Fibroblast of lung (primary cell): ENCODE results near the gene HAUS7.
A peak's percentile ranks its signal among the peaks of the same experiment; 100 is the strongest.

Experiments
- EZH2 ChIP-seq: IDR thresholded peaks from 2 replicates; pipeline ENCODE4 v1.5.1; 2012; ENCODE audit warnings: low read length, control low read depth, mild to moderate bottlenecking; ENCODE audit errors: missing control alignments
- TF ChIP-seq, protein P1 (sequence below), 2 donors: IDR thresholded peaks in 1 of 2; conservative IDR thresholded peaks in 1 of 2; 1 replicate in 1 of 2; 2 replicates in 1 of 2; pipeline ENCODE4 v1.5.1; 2011 to 2012; ENCODE audit warnings: low read length in 2 of 2, control low read depth in 1 of 2, inconsistent platforms in 1 of 2, low read depth in 1 of 2, mild to moderate bottlenecking in 1 of 2

DNA sequence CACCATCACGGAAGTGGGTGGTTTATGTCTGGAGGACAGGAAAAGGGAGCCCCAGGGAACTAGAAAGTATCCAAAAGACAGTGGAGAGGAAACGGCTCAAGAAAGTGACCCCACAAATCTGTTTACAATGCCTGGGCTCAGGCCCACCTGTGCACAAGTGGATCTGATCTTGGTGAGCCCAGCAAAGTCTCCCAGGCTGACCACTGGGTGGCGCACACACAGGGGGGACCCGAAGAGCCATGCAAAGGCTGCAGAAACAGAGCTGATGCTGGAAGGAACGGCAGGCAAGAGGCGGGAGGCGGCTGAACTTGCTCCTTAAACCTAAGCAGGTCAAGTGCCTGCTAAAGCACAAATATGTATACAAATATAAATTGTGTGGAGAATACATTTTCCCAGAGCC, 9.6 kb downstream of the HAUS7 start:
- TF ChIP-seq, protein P1, sequence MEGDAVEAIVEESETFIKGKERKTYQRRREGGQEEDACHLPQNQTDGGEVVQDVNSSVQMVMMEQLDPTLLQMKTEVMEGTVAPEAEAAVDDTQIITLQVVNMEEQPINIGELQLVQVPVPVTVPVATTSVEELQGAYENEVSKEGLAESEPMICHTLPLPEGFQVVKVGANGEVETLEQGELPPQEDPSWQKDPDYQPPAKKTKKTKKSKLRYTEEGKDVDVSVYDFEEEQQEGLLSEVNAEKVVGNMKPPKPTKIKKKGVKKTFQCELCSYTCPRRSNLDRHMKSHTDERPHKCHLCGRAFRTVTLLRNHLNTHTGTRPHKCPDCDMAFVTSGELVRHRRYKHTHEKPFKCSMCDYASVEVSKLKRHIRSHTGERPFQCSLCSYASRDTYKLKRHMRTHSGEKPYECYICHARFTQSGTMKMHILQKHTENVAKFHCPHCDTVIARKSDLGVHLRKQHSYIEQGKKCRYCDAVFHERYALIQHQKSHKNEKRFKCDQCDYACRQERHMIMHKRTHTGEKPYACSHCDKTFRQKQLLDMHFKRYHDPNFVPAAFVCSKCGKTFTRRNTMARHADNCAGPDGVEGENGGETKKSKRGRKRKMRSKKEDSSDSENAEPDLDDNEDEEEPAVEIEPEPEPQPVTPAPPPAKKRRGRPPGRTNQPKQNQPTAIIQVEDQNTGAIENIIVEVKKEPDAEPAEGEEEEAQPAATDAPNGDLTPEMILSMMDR (conservative IDR thresholded peaks at IDR 0.05 in 1 of 2, IDR thresholded peaks at IDR 0.05 in 1 of 2; ENCODE audit: low read depth in 1 of 2, low read length in 2 of 2), result peak; percentile 41 to 72
- TF ChIP-seq EZH2, result no peak
